CD4-positive, alpha-beta T cell treated with Interleukin-15 for 4 hours (primary cell): Measurements from ENCODE around the gene SLC25A21.
"Not testable (repeated sequence)": the region's sequence is repeated elsewhere in the genome, so short reads cannot be mapped to it uniquely, and the experiment has no call there.

ENCODE experiments used
- DNase-seq: peaks from one replicate; pipeline ENCODE4 v3.0.0-alpha.2; 2020; ENCODE audit warnings: low spot score

SLC25A21 gene

GRCh38 chr14:37172024-37172869 is at the start of gene SLC25A21:
TSS of gene SLC25A21 (minus strand) at chr14:37172606.
- DNase-seq: no peak

DNA sequence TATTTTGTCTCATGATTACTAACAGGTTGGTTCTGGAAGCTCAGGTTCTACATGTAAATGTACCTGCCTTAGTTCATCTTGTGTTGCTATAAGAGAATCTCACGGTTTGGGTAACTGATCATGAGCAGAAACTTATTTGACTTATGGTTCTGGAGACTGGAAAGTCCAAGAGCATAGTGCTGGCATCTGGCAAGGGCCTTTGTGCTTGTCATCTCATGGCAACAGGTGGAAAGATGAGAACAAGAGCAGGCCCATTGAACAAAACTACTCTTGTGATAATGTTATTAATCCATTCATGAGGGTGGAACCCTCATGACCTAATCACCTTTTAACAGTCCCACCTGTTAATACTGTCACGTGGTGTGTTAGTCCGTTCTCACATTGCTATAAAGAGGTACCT is 48.7 kb upstream of the SLC25A21 start:
- DNase-seq: no peak

DNA sequence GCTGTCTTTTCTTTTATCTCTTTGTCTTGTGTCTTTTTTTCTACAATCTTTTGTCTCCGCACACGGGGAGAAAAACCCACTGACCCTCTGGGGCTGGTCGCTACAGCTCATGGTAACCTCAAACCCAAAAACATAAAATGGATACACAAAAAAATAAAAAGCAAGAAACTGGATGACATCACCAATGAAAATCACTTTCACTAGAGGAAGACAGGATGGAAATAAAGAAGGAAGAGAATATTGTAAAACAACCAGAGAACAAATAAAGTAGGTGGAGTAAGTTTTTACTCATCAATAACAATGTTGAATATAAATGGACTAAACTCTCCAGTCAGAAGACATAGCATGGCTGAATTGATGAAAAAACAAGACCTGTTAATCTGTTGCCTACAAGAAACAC is 42.9 kb upstream of the SLC25A21 start:
- DNase-seq: no peak

DNA sequence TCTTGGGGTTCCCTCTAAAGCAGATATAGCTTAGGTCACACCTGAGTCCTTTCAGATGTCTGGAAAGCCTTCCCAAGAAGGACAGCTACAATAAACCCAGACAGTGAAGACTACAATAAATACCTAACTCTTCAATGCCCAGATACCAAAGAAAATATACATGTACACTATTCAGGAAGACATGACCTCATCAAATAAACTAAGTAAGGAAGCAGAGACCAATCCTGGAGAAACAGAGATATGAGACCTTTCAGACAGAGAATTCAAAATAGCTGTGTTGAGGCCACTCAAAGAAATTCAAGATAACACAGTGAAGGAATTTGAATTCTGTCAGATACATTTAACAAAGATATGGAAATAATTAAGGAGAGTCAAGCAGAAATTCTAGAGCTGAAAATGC is 40.6 kb upstream of the SLC25A21 start:
- DNase-seq: no peak

DNA sequence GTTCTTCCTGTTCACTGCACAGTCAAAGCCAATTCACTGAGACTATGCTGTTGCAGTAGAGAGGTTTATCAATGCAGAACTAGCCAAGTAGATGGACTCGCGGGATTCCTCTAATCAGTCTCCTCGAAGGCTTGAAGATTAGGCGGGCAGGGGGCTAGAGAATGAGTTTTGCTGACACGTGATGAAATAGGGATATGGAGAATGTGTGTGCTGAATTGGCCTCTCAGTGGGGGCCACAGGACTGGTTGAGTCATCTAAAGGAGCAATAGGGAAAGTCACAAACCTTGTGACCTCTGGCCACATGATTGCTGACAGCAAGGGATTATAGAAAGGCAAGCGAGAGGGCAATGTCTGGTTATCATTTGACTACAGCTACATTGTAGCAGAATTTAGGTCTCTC is 38.0 kb upstream of the SLC25A21 start:
- no peak for DNase-seq

- DNase-seq: not testable (repeated sequence)
These were observed 37.2 kb upstream of the SLC25A21 start for GRCh38 chr14:37209617-37210016.

- not testable (repeated sequence) for DNase-seq
These were observed 33.5 kb upstream of the SLC25A21 start for GRCh38 chr14:37205623-37206605.

GRCh38 chr14:37203423-37203822 is 31.0 kb upstream of the SLC25A21 start:
- no peak for DNase-seq

DNA sequence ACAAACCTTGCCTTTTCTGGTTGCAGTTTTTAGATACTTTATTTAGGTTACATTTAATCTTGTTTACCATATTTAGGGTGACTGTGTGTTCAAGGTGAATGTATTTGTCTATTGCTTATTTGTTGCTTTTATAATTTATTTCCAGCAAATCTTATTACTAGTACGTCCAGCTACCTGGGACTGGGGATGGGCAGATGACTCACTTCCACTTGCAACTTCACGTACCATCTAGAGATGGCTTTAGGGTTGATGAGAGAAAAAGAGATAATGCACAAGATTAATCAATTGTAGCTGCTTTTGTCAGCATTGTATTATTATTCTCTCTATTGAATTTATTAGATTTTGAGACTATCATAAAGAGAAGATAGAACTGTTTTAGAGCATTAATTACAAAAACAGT is 30.4 kb upstream of the SLC25A21 start:
- no peak for DNase-seq

- DNase-seq: no peak
These were observed 29.9 kb upstream of the SLC25A21 start for GRCh38 chr14:37202265-37202664.

- no peak for DNase-seq
These were observed 29.3 kb upstream of the SLC25A21 start for GRCh38 chr14:37201724-37202123.

- no peak for DNase-seq
These were observed 26.5 kb upstream of the SLC25A21 start for GRCh38 chr14:37198907-37199306.

GRCh38 chr14:37198273-37198598 is 25.8 kb upstream of the SLC25A21 start:
- DNase-seq: no peak

GRCh38 chr14:37197421-37198272 is 25.2 kb upstream of the SLC25A21 start, which contains the start of gene MIPOL1:
TSS of gene MIPOL1 (plus strand) at chr14:37197937. CDS start at chr14:37247889, 49,952 bp downstream.
- DNase-seq: peak; percentile 6

DNA sequence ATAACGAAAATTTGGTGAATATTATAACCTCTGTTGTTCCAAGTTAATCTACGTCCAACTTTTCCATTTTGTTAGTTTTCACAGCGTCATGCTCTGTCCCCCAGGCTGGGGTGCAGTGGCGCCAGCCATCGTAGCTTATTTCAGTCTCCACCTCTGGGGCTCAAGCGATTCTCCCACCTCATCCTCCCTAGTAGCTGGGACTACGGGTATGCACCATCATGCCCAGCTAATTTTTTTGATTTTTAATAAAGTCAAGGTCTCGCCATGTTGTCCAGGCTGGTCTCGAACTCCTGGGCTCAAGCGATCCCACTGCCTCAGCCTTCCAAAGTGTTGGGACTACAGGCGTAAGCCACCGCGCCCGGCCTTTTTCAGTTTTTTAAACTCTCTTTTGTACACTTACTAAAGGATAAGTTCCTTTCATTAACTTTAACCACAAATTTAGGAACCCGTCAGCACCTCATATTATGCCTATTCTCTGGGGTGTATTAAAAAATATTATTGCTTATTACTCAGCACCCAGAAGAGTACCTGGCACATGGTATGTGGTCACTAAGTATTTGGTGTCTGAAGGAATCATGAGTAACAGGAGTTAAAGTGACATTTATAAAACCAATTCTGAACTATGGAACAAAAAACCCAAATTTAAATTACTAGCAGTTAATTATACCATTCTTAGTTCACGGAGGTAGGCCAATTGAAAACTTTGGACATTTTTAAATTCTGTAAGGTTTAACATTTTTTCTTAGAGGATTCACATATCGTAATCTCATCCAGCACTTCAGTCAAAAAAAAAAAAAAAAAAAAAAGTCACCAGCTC is 24.4 kb upstream of the SLC25A21 start:
- no peak for DNase-seq

DNA sequence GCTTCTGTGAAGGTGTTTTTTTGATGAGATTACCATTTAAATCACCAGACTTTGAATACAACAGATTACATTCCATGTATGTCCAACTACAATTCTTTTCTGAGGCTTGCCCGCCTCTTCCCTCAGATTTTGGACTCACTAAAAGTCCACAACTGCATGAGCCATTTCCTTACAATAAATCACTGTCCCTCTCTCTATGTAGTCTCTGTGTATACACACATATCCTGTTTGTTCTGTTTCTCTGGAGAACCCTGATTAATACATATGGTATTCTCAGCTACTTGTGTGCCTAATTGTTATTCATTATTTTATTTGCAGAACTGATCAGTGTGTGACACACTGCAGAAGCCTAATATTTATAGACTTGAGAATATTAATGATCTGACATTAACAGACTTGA is 22.9 kb upstream of the SLC25A21 start:
- no peak for DNase-seq

GRCh38 chr14:37194698-37195097 is 22.3 kb upstream of the SLC25A21 start:
- DNase-seq: no peak

DNA sequence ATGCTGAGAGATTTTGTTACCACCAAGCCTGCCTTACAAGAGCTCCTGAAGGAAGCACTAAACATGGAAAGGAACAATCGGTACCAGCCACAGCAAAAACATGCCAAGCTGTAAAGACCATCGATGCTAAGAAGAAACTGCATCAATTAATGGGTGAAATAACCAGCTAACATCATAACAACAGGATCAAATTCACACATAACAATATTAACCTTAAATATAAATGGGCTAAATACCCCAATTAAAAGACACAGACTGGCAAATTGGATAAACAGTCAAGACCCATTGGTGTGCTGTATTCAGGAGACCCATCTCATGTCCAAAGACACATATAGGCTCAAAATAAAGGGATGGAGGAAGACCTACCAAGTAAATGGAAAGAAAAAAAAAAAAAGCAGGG is 17.3 kb upstream of the SLC25A21 start:
- DNase-seq: not testable (repeated sequence)

- not testable (repeated sequence) for DNase-seq
These were observed 15.6 kb upstream of the SLC25A21 start for GRCh38 chr14:37187840-37188577.

DNA sequence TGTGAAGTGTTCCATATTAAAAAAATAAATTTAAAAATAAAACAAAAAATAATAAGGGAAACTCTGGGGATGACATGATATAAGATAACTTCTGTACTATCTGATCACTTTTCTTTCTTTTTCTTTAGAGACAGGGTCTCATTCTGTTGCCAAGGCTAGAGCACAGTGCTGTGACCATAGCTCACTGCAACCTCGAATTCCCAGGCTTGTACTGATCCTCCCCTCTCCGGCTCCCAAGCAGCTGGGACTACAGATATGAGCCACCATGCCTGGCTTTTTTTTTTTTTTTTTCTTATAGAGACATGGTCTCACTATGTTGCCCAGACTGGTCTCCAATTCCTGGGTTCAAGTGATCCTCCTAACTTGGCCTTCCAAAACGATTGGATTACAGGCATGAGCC is 14.9 kb upstream of the SLC25A21 start:
- DNase-seq: no peak
